Measurements from ENCODE around the gene DOCK10.

- TF ChIP-seq NFIC (IDR thresholded peaks at IDR 0.05) (no peak), TAF1 (IDR thresholded peaks at IDR 0.05; ENCODE audit: low read depth) (no peak), MAX (IDR thresholded peaks at IDR 0.05) (no peak), EP300 (IDR thresholded peaks at IDR 0.05; ENCODE audit: borderline replicate concordance) (no peak), CREB1 (IDR thresholded peaks at IDR 0.05; ENCODE audit: low read depth) (no peak)
These were observed 172.6 kb downstream of the DOCK10 start for GRCh38 chr2:224869601-224870233.

Measured in Ishikawa (cell line).